Cardiac fibroblast (primary cell): Measurements from ENCODE around the gene TRIM45.

ENCODE experiments used
- DNase-seq, 2 donors: peaks; one replicate each; pipeline versions ENCODE4 v3.0.0 to v3.0.0-alpha.2; 2010; ENCODE audit warnings: low read depth in 2 of 2
- H3K4me3 ChIP-seq, 2 donors: replicated peaks in 1 of 2; 1 replicate in 1 of 2; 2 replicates in 1 of 2; pipeline ENCODE4 v1.5.1; 2011; ENCODE audit warnings: low read depth in 2 of 2, low read length in 2 of 2, mild to moderate bottlenecking in 2 of 2, moderate library complexity in 1 of 2
- TF ChIP-seq, protein P1 (sequence below): IDR thresholded peaks from one replicate; pipeline ENCODE4 v1.5.1; 2011; ENCODE audit warnings: low read depth, mild to moderate bottlenecking, low read length, inconsistent platforms

Gene TRIM45

DNA sequence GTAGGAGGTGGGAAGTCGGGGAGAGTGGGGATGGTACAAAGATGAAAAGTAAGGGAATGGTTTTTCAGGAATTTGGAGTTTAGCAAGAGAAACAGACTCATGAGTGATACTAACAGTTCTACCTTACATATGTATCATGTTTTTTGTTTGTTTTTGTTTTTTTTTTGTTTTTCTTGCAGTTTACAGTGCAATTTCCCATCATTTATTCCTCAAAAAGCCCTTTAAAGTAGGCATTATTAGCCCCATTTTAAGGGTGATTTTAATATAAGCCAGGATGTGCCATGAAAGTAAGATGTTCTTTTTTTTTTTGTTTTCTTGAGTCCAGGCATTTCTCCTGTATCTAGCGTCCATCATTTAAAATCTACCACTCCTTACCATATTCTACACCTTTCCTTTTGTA, 13.8 kb upstream of the TRIM45 start:
- no peak overlapping the region for H3K4me3 ChIP-seq
- no peak for DNase-seq
- TF ChIP-seq, protein P1, sequence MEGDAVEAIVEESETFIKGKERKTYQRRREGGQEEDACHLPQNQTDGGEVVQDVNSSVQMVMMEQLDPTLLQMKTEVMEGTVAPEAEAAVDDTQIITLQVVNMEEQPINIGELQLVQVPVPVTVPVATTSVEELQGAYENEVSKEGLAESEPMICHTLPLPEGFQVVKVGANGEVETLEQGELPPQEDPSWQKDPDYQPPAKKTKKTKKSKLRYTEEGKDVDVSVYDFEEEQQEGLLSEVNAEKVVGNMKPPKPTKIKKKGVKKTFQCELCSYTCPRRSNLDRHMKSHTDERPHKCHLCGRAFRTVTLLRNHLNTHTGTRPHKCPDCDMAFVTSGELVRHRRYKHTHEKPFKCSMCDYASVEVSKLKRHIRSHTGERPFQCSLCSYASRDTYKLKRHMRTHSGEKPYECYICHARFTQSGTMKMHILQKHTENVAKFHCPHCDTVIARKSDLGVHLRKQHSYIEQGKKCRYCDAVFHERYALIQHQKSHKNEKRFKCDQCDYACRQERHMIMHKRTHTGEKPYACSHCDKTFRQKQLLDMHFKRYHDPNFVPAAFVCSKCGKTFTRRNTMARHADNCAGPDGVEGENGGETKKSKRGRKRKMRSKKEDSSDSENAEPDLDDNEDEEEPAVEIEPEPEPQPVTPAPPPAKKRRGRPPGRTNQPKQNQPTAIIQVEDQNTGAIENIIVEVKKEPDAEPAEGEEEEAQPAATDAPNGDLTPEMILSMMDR: no peak

- TF ChIP-seq, protein P1: no peak
- no peak overlapping the region for H3K4me3 ChIP-seq
- no peak for DNase-seq
Observed at GRCh38 chr1:117130526-117130925, 9.0 kb upstream of the TRIM45 start.

- DNase-seq: peak; percentile 71 to 72
Observed at GRCh38 chr1:117128323-117129079, 7.0 kb upstream of the TRIM45 start.

DNA sequence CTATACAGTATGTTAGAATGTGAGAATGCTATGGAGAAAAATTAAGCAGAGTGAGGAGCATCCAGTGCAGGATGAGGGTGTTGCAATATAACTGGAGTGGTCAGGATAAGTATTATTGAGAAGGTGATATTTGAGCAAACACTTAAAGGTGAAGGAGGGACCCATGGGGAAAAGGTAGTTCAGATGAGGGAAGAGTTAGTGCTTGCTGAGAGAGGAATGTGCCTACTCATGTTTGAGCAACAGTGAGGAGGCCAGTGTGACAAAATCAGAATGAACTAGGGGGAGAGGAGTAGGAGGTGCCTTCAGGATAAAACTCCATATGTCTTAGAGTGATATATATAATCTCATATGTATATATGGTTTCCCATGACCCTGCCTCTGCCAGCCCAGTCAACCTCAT, 6.2 kb upstream of the TRIM45 start:
- TF ChIP-seq, protein P1: no peak
- H3K4me3 ChIP-seq: no peak overlapping the region
- DNase-seq: peak; percentile 19 to 32

More at GRCh38 chr1:117128323-117129079, 7.0 kb upstream of the TRIM45 start:
- H3K4me3 ChIP-seq: no peak overlapping the region
- TF ChIP-seq, protein P1: peak; percentile 48

- H3K4me3 ChIP-seq: no peak overlapping the region
- no peak for DNase-seq
- TF ChIP-seq, protein P1: no peak
Observed at GRCh38 chr1:117124661-117125060, 3.1 kb upstream of the TRIM45 start.

DNA sequence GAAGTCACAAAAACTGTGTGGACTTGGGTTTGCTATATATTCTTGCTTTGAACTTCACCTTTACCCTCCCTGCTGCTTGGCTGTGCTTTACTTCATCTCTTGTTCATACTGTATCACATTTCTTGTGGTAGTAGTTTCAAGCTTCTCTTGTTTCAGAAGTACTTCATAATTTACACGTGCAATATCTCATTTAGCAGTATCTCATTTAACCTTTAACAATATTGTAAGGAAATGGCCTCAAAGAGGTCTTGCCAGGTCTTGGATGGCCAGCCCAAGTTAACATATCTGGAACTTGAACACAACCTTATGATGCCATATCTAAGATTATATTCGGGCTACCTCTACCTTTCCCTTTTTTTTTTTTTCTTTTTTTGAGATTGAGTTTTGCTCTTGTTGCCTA, 1.7 kb upstream of the TRIM45 start:
- H3K4me3 ChIP-seq: no peak overlapping the region
- no peak for DNase-seq
- TF ChIP-seq, protein P1: no peak
